ENCODE results near the gene MICAL3. TPM values are rescaled to one million over a fixed set of nuclear protein-coding genes. Genes with fewer than 3 reads are reported as not detected.
A peak's percentile ranks its signal among the peaks of the same experiment; 100 is the strongest.

MICAL3 gene
- total RNA-seq, 6 experiments from 2014 or later = 38.6 to 44.1 (median 39.7) TPM

DNA sequence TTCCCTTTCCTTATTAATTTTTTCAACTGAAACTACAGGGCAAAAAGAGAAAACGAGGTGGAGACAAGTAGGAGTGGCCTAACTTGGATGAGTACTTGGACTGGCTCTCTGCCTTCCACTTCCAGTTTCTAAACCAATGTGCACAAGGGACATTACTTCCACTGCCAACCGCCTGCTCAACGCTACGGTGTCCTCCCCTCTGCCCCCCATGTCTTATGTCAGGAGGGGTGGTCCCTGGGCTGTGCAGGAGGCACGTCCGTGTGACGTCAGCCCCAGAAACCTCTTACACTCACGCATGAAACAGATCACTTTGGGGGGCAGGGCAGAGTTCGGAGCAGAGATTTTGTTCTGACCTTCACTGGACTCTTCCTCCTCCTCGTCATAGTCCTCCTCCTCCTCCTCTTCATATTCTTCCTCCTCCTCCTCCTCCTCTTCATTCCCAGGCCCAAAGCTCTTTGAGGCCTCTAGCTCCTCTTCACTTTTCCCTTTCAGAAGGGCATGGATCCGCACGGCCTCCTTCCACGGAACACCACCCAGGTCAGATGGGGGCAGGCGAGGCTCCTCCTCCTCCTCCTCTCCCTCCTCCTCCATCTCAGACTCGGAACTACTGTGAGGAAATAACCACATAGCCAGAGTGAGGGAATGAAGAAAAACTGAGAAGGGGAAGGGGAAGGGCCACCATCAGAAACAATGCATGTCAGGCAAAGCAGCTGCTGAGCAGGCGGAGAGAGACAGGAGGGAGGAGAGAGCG lies 192.7 kb downstream of the MICAL3 start:
- DNase-seq = no peak
- Mint-ChIP-seq H3K27ac (no peak overlapping the region), H3K4me1 (ENCODE audit: low read depth) (peaks cover 8% of the 10 kb centered on the region; the same call in 1 of the 2 replicates), H3K4me3 (no peak overlapping the region), H3K27me3 (ENCODE audit: insufficient read depth) (peaks cover 1% of the 10 kb centered on the region), H3K36me3 (ENCODE audit: low read depth) (no peaks in the 10 kb centered on the region), H3K9me3 (no peaks in the 10 kb centered on the region)
- no peak for TF ChIP-seq CTCF (IDR thresholded peaks at IDR 0.05)

DNA sequence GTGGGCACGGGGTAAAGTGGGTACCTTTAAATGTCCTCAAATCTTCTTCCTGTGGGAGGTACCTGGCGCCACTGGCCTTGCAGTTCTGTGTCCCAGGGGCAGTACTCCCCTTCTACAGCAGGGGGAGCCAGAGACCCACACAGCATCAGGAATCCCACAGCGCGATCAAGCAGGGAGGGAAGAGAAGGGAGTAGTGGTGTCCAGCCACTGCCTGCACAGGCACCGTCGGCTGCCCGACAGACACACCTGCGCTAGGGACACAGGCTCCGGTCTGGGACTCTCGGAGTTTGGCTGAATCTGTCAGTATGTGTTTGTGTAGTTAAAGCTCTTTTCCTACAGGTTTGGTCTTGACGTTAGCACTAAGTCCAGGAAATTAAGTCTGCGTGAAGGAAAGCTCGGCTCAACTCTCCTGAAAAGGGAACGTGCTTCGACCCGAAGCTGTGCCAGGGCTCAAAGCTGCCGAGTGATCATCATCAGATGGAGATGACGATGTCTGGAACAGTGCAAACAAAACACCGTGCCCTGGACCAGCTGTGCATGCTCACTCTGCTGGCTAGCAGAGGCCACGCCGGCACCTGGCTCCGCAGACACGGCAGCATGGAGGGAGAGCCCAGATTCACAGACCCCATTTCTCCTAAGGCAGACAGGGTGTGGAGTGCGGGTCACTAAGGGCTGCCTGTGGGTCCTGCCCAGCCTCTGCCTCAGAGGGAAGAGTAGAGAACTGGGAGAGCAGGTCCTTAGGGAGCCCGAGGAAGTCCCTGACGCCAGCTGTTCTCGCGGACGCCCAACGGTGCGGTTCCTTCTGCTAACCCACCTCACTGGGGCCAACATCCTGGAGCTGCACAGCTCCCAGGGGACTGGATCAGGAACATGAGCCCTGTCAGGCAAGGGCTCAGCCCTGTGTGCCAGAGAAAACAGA lies 194.1 kb downstream of the MICAL3 start:
- H3K4me3 Mint-ChIP-seq = no peak overlapping the region
- peak; percentile 97 for TF ChIP-seq CTCF (IDR thresholded peaks at IDR 0.05)
- H3K4me1 Mint-ChIP-seq (ENCODE audit: low read depth) = peaks cover 8% of the 10 kb centered on the region; the same call in 1 of the 2 replicates
- peaks cover 1% of the 10 kb centered on the region for H3K27me3 Mint-ChIP-seq (ENCODE audit: insufficient read depth)
- no peaks in the 10 kb centered on the region for H3K9me3 Mint-ChIP-seq
- DNase-seq = peak; percentile 55
- no peaks in the 10 kb centered on the region for H3K36me3 Mint-ChIP-seq (ENCODE audit: low read depth)
- H3K27ac Mint-ChIP-seq = no peak overlapping the region

- H3K4me1 Mint-ChIP-seq (ENCODE audit: low read depth) = peaks cover 8% of the 10 kb centered on the region; the same call in 1 of the 2 replicates
- H3K36me3 Mint-ChIP-seq (ENCODE audit: low read depth) = no peaks in the 10 kb centered on the region
- no peaks in the 10 kb centered on the region for H3K9me3 Mint-ChIP-seq
- no peak overlapping the region for H3K27ac Mint-ChIP-seq
- no peak for TF ChIP-seq CTCF (IDR thresholded peaks at IDR 0.05)
- no peak overlapping the region for H3K4me3 Mint-ChIP-seq
- H3K27me3 Mint-ChIP-seq (ENCODE audit: insufficient read depth) = peaks cover 1% of the 10 kb centered on the region
- no peak for DNase-seq
Observed at GRCh38 chr22:17829695-17830042, 194.7 kb downstream of the MICAL3 start.

- Mint-ChIP-seq H3K9me3 (no peaks in the 10 kb centered on the region), H3K36me3 (ENCODE audit: low read depth) (no peaks in the 10 kb centered on the region)
Observed at GRCh38 chr22:17828502-17829080, 195.8 kb downstream of the MICAL3 start.

More at GRCh38 chr22:17828502-17829080, 195.8 kb downstream of the MICAL3 start:
- DNase-seq = no peak
- H3K4me3 Mint-ChIP-seq = no peak overlapping the region
- no peak for TF ChIP-seq CTCF (IDR thresholded peaks at IDR 0.05)
- no peak overlapping the region for H3K27ac Mint-ChIP-seq
- H3K27me3 Mint-ChIP-seq (ENCODE audit: insufficient read depth) = peaks cover 1% of the 10 kb centered on the region
- peaks cover 8% of the 10 kb centered on the region; the same call in 1 of the 2 replicates for H3K4me1 Mint-ChIP-seq (ENCODE audit: low read depth)

Data from HFFc6 (cell line).